Nucleus accumbens (tissue), 56 donors: ENCODE results near the gene CMTM2.
"Not testable (repeated sequence)": the region's sequence is repeated elsewhere in the genome, so short reads cannot be mapped to it uniquely, and the experiment has no call there.

Experiments used
- DNase-seq, 56 donors: peaks; one replicate each; lab custom pipeline; 2025; lab: John Stamatoyannopoulos, UW

CMTM2 gene

GRCh38 chr16:66604376-66605176 lies 25.3 kb downstream of the CMTM2 start, which contains the start of gene CMTM3:
TSS of gene CMTM3 (plus strand) at chr16:66604704. CDS start at chr16:66604806, 102 bp downstream.
- peak in 19 of 56 donors; percentile 18 to 73 (median 43) for DNase-seq

- DNase-seq: peak in 9 of 56 donors; percentile 8 to 73 (median 21)
These were observed 26.1 kb downstream of the CMTM2 start for GRCh38 chr16:66605177-66605978.

- peak in 4 of 56 donors; percentile 10 to 16 (median 13) for DNase-seq
These were observed 26.9 kb downstream of the CMTM2 start for GRCh38 chr16:66605979-66606751.

GRCh38 chr16:66608241-66609138 lies 29.2 kb downstream of the CMTM2 start:
- peak in 49 of 56 donors; percentile 13 to 88 (median 58) for DNase-seq

- no peak for DNase-seq
These were observed 29.9 kb downstream of the CMTM2 start for GRCh38 chr16:66609139-66609510.

- DNase-seq: no peak
These were observed 31.0 kb downstream of the CMTM2 start for GRCh38 chr16:66610111-66610820.

GRCh38 chr16:66611911-66612310 lies 32.6 kb downstream of the CMTM2 start:
- DNase-seq: not testable (repeated sequence)

- peak in 36 of 56 donors; percentile 3 to 68 (median 30) for DNase-seq
These were observed 33.2 kb downstream of the CMTM2 start for GRCh38 chr16:66612422-66612821.

GRCh38 chr16:66614161-66614802 lies 35.0 kb downstream of the CMTM2 start:
- DNase-seq: no peak

GRCh38 chr16:66616169-66616568 lies 36.9 kb downstream of the CMTM2 start:
- no peak for DNase-seq

GRCh38 chr16:66616592-66616991 lies 37.3 kb downstream of the CMTM2 start:
- no peak for DNase-seq

- DNase-seq: no peak
These were observed 37.8 kb downstream of the CMTM2 start for GRCh38 chr16:66617010-66617434.

- no peak for DNase-seq
These were observed 38.5 kb downstream of the CMTM2 start for GRCh38 chr16:66617728-66618127.

GRCh38 chr16:66618588-66619375 lies 39.5 kb downstream of the CMTM2 start:
- no peak for DNase-seq

GRCh38 chr16:66619534-66620428 lies 40.5 kb downstream of the CMTM2 start:
- no peak for DNase-seq

- no peak for DNase-seq
These were observed 41.1 kb downstream of the CMTM2 start for GRCh38 chr16:66620429-66620795.

GRCh38 chr16:66621973-66622372 lies 42.7 kb downstream of the CMTM2 start:
- no peak for DNase-seq
